K562 (cell line): ENCODE measurements around the gene UBE2J2. TPM values are rescaled to one million over a fixed set of nuclear protein-coding genes. Genes with fewer than 3 reads are reported as not detected.

ENCODE experiments used
- ATAC-seq: fragments of 200-7000 bp; cut with Tn5 transposase; 3 replicates; pipeline ENCODE4 v1.9.1; 2020; ENCODE audit warnings: moderate library complexity
- BruUV-seq: library from RNA; stranded (reverse); fragments of 400-500 nt; replicated peaks from 2 replicates; lab custom pipeline; 2021; lab: Mats Ljungman, UMichigan
- CTCF ChIA-PET: fragments of 300-600 bp; formaldehyde crosslinking; extraction: SDS; loops from one replicate; lab custom pipeline; 2021; ENCODE audit warnings: low intra/inter-chr PET ratio; lab: Yijun Ruan, JAX
- POLR2A ChIA-PET: fragments of 300-600, 350-650 bp; sonication (Branson Sonifier 250); formaldehyde crosslinking; extraction: SDS; loops from one replicate; lab custom pipeline; 2021; ENCODE audit warnings: antibody characterized with exemption, inconsistent platforms; lab: Yijun Ruan, JAX
- DNase-seq, 4 experiments: peaks; one replicate each; pipeline versions ENCODE4 v3.0.0 to v3.0.0-alpha.2; 2011 to 2018; ENCODE audit warnings: low spot score in 3 of 4, mixed read lengths in 3 of 4; ENCODE audit errors: extremely low read depth in 1 of 4
- FAIRE-seq: peaks from 2 replicates; lab custom pipeline; 2011; peaks lifted over from hg19 to GRCh38; lab: Jason Lieb, UNC
- H2AFZ ChIP-seq: 2 replicates; pipeline ENCODE4 v1.6.0; 2011; ENCODE audit warnings: low read depth, low read length, control low read depth, inconsistent platforms
- H3K27ac ChIP-seq: fragments of 200-600 bp; 3 replicates; pipeline ENCODE4 v1.8.0; 2011; ENCODE audit warnings: low read depth, mild to moderate bottlenecking, control low read depth, inconsistent platforms, low read length, moderate library complexity, mixed read lengths; ENCODE audit errors: extremely low read depth
- H3K27me3 ChIP-seq, 2 experiments: fragments of 300-600 bp in 1 of 2; 2 replicates in 1 of 2; 3 replicates in 1 of 2; pipeline versions ENCODE4 v1.6.0 to v1.8.0; 2011; ENCODE audit warnings: inconsistent platforms in 2 of 2, low read length in 2 of 2, mild to moderate bottlenecking in 1 of 2, mixed read lengths in 1 of 2, moderate library complexity in 1 of 2; ENCODE audit not compliant: control insufficient read depth in 2 of 2, insufficient read depth in 2 of 2
- H3K36me3 ChIP-seq: fragments of 300-600 bp; 3 replicates; pipeline ENCODE4 v1.8.0; 2011; ENCODE audit warnings: mild to moderate bottlenecking, low read length, inconsistent platforms; ENCODE audit not compliant: control insufficient read depth, insufficient read depth
- H3K4me1 ChIP-seq, 2 experiments: fragments of 200-600 bp in 1 of 2; replicated peaks in 1 of 2; 2 replicates in 1 of 2; 3 replicates in 1 of 2; pipeline versions ENCODE4 v1.5.1 to v1.8.0; 2011; ENCODE audit warnings: inconsistent platforms in 2 of 2, low read length in 2 of 2, mild to moderate bottlenecking in 1 of 2, mixed read lengths in 1 of 2, moderate library complexity in 1 of 2; ENCODE audit not compliant: control insufficient read depth in 2 of 2, insufficient read depth in 2 of 2
- H3K4me2 ChIP-seq: 2 replicates; pipeline ENCODE4 v1.6.1; 2011; ENCODE audit warnings: low read length, control low read depth, inconsistent platforms, mixed read lengths; ENCODE audit not compliant: insufficient read depth
- H3K4me3 ChIP-seq: fragments of 200-600 bp; sonication (generic), shearing (Covaris generic); 2 replicates; pipeline ENCODE4 v1.5.1; 2016; ENCODE audit warnings: control low read depth, inconsistent platforms
- H3K79me2 ChIP-seq: fragments of 200-600 bp; 3 replicates; pipeline ENCODE4 v1.8.0; 2011; ENCODE audit warnings: low read length, inconsistent platforms; ENCODE audit not compliant: control insufficient read depth, insufficient read depth
- H3K9ac ChIP-seq, 2 experiments: 2 replicates each; pipeline versions ENCODE4 v1.6.0 to v1.6.1; 2011; ENCODE audit warnings: low read depth in 2 of 2, low read length in 2 of 2, control low read depth in 1 of 2, inconsistent platforms in 1 of 2, mild to moderate bottlenecking in 1 of 2, mixed read lengths in 1 of 2; ENCODE audit not compliant: insufficient read depth in 1 of 2
- H3K9me1 ChIP-seq: one replicate; pipeline ENCODE4 v1.6.0; 2011; ENCODE audit warnings: inconsistent platforms, mild to moderate bottlenecking, low read length, moderate library complexity; ENCODE audit not compliant: control insufficient read depth, insufficient read depth
- H3K9me3 ChIP-seq: replicated peaks from 2 replicates; pipeline ENCODE4 v1.5.1; 2011; ENCODE audit warnings: low read depth, low read length, inconsistent platforms; ENCODE audit not compliant: control insufficient read depth, insufficient read depth
- H4K20me1 ChIP-seq: replicated peaks from 2 replicates; pipeline ENCODE4 v1.6.1; 2011; ENCODE audit warnings: low read length, inconsistent platforms, mixed read lengths; ENCODE audit not compliant: control insufficient read depth, insufficient read depth
- POLR2G ChIP-seq: fragments of 200-400 bp; formaldehyde crosslinking; IDR thresholded peaks from 2 replicates; pipeline ENCODE4 v1.6.1; 2017; ENCODE audit warnings: low read depth, mild to moderate bottlenecking, antibody characterized with exemption, low read length, moderate library complexity
- WGBS: fragments of 100-300 bp; shearing (Covaris generic); methylation state at CpG from one replicate; pipeline ENCODE4 v1.1.6; 2016; ENCODE audit warnings: low coverage, mixed read lengths; ENCODE audit not compliant: insufficient coverage; ENCODE audit errors: missing lambda C conversion rate; 5-methylcytosine and 5-hydroxymethylcytosine counted together
- in situ Hi-C: fragments of 300-500 bp; cut with MboI; formaldehyde crosslinking; loops from 4 replicates; pipeline ENCODE4 v1.15.0; 2018; ENCODE audit warnings: inconsistent platforms, mixed read lengths
- intact Hi-C: fragments of 100-400 bp; cut with micrococcal nuclease; formaldehyde crosslinking; loops from 2 replicates; pipeline ENCODE4 v1.14.2; 2022
- polyA plus RNA-seq, 8 experiments: library from polyadenylated mRNA; depleted of rRNA in 4 of 8; stranded (reverse) in 5 of 8; unstranded in 3 of 8; fragments of >200 nt; fragmentation: Nextera tagmentation in 2 of 8; fragmentation: Illumina TruSeq in 1 of 8; extraction: Ambion mirVana in 2 of 8; extraction: Trizol in 1 of 8; gene quantifications; 2 replicates each; pipeline versions ENCODE4 v1.2.1 to v1.2.3, GENCODE V29; 2011 to 2014; ENCODE audit warnings: inconsistent platforms in 1 of 8, missing spikeins in 1 of 8
- total RNA-seq, 7 experiments: library from RNA; depleted of rRNA in 6 of 7; stranded (reverse); fragments of >200 nt in 6 of 7; fragmentation: Illumina TruSeq in 2 of 7; extraction: Trizol in 2 of 7; gene quantifications; 2 replicates each; pipeline versions ENCODE4 v1.2.1 to v1.2.3, GENCODE V29; 2011 to 2021; ENCODE audit warnings: low replicate concordance in 1 of 7
- TF ChIP-seq, protein P1 (sequence below): fragments of 450-650 bp; IDR thresholded peaks from 2 replicates; pipeline ENCODE4 v1.6.1; 2017; ENCODE audit warnings: antibody characterized with exemption

The UBE2J2 gene
- total and polyA plus RNA-seq, 9 of the 15 experiments (the other 6 are each of a cell fraction or from before 2014, with no cell fraction given) = 0.93 to 112 (median 75.5) TPM

DNA sequence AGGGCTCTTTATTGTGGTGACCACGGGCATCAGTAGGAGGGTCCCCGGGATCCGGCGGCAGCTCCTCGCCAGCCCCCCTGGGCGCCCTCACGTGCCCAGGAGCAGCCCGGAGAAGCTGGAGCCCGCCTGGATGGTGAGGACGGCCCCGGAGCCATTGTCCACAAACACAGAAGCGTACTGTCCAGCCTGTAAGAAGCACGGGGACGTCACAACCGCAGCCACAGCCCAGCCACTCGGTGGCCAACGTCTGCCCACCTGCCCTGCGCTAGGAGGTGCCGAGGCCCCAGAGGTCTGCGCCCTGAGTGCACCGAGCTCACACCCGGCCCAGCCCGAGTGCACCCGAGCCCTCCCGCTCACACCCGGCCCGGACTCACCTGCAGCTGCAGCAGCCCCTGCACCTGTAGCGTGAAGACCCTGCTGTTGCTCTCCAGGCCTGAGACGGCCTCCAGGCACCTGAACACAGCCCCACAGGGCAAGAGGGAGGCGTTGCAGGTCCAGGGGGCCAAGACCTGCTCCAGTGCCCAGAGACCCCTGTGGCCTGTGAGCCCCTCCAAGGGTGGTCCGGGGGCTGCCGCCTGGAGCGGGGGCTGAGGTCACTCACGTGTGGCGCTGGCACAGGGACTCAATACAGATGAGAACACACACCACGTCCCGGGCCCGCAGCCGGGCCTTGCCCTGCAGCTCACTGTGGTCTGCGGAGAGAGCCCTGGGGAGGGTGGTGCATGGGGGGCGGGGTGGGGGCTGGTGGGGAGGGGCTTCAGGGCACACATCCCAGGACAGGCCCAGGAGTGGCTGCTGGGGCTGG, 31.0 kb downstream of the UBE2J2 start:
- ATAC-seq (no peak), FAIRE-seq (no peak), DNase-seq (no peak)
- ChIA-PET POLR2A (interaction anchor here (0.7 to 1.6 kb wide), 4 partner anchors 11 to 13 kb away, joined by 3 to 4 read pairs (median 3); partner anchors contain the start of genes B3GALT6 and SDF4), CTCF (no interaction called here)
- Histone ChIP-seq H3K9me1 (no peaks in the 10 kb centered on the region), H3K4me1 (peaks cover 0 to 91% of the 10 kb centered on the region in 2 experiments; a peak in 3 of 5 replicates), H3K9ac (no peak overlapping the region), H3K36me3 (no peaks in the 10 kb centered on the region), H3K27ac (no peak overlapping the region), H3K4me3 (no peak overlapping the region), H2AFZ (no peak overlapping the region), H3K9me3 (no peaks in the 10 kb centered on the region), H3K4me2 (no peak overlapping the region), H4K20me1 (no peaks in the 10 kb centered on the region), H3K79me2 (no peaks in the 10 kb centered on the region), H3K27me3 (no peaks in the 10 kb centered on the region)
- TF ChIP-seq POLR2G = peak; percentile 46; the same call in 1 of the 2 replicates
- TF ChIP-seq, protein P1, sequence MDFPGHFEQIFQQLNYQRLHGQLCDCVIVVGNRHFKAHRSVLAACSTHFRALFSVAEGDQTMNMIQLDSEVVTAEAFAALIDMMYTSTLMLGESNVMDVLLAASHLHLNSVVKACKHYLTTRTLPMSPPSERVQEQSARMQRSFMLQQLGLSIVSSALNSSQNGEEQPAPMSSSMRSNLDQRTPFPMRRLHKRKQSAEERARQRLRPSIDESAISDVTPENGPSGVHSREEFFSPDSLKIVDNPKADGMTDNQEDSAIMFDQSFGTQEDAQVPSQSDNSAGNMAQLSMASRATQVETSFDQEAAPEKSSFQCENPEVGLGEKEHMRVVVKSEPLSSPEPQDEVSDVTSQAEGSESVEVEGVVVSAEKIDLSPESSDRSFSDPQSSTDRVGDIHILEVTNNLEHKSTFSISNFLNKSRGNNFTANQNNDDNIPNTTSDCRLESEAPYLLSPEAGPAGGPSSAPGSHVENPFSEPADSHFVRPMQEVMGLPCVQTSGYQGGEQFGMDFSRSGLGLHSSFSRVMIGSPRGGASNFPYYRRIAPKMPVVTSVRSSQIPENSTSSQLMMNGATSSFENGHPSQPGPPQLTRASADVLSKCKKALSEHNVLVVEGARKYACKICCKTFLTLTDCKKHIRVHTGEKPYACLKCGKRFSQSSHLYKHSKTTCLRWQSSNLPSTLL = no peak
- 69% methylated on average over 37 of the region's 41 CpGs for WGBS
- intact Hi-C loops (no loop called here), in situ Hi-C loops (no loop called here)
- BruUV-seq = no TSS peak
